WTC11 (cell line): ENCODE data around the gene IFIT5. TPM values are rescaled to one million over a fixed set of nuclear protein-coding genes. Genes with fewer than 3 reads are reported as not detected.
"Not testable (repeated sequence)": the region's sequence is repeated elsewhere in the genome, so short reads cannot be mapped to it uniquely, and the experiment has no call there.

Experiments used
- ATAC-seq: fragments of 200-7000 bp; cut with Tn5 transposase; 2 replicates; pipeline ENCODE4 v1.10.0; 2021; ENCODE audit warnings: mild to moderate bottlenecking, moderate library complexity
- CTCF ChIA-PET: fragments of 300-600 bp; sonication (Branson Sonifier 250); formaldehyde crosslinking; loops from one replicate; lab custom pipeline; 2021; ENCODE audit warnings: antibody characterized with exemption; lab: Charles Lee
- POLR2A ChIA-PET: fragments of 350-600 bp; sonication (Branson Sonifier 250); formaldehyde crosslinking; loops from one replicate; lab custom pipeline; 2021; ENCODE audit warnings: antibody characterized with exemption; lab: Charles Lee
- DNase-seq: peaks from one replicate; pipeline ENCODE4 v3.0.0; 2021; ENCODE audit warnings: low spot score
- H3K27ac Mint-ChIP-seq: 2 replicates; pipeline ENCODE4 v1.8.0; 2021; ENCODE audit warnings: mixed read lengths
- H3K27me3 Mint-ChIP-seq: 2 replicates; pipeline ENCODE4 v1.8.0; 2021; ENCODE audit warnings: low read depth, mild to moderate bottlenecking, moderate library complexity, mixed read lengths
- H3K36me3 Mint-ChIP-seq: 2 replicates; pipeline ENCODE4 v1.8.0; 2021; ENCODE audit warnings: mixed read lengths
- H3K4me1 Mint-ChIP-seq: 2 replicates; pipeline ENCODE4 v1.8.0; 2022; ENCODE audit warnings: mixed read lengths
- H3K4me3 Mint-ChIP-seq: 2 replicates; pipeline ENCODE4 v1.8.0; 2021; ENCODE audit warnings: mild to moderate bottlenecking, moderate library complexity, mixed read lengths
- H3K9me3 Mint-ChIP-seq: 2 replicates; pipeline ENCODE4 v1.8.0; 2021; ENCODE audit warnings: mixed read lengths
- E2F1 ChIP-seq: sonication (generic); formaldehyde crosslinking; IDR thresholded peaks from 2 replicates; pipeline ENCODE4 v1.8.0; 2022; ENCODE audit warnings: mild to moderate bottlenecking, missing genetic modification reagents
- NFE2L1 ChIP-seq: sonication (generic); formaldehyde crosslinking; IDR thresholded peaks from 2 replicates; pipeline ENCODE4 v1.8.1; 2023; ENCODE audit warnings: missing genetic modification reagents
- NFYB ChIP-seq: sonication (generic); formaldehyde crosslinking; conservative IDR thresholded peaks from 2 replicates; pipeline ENCODE4 v1.8.0; 2022; ENCODE audit warnings: low read depth, missing genetic modification reagents
- PRDM15 ChIP-seq: sonication (generic); formaldehyde crosslinking; IDR thresholded peaks from 2 replicates; pipeline ENCODE4 v1.8.0; 2022; ENCODE audit warnings: missing genetic modification reagents
- TEAD1 ChIP-seq: sonication (generic); formaldehyde crosslinking; IDR thresholded peaks from 2 replicates; pipeline ENCODE4 v1.8.0; 2022; ENCODE audit warnings: mild to moderate bottlenecking, missing genetic modification reagents
- ZBTB21 ChIP-seq: sonication (generic); formaldehyde crosslinking; IDR thresholded peaks from 2 replicates; pipeline ENCODE4 v1.8.1; 2023; ENCODE audit warnings: mild to moderate bottlenecking, missing genetic modification reagents, borderline replicate concordance
- total RNA-seq: library from RNA; stranded (reverse); gene quantifications from 3 replicates; pipeline ENCODE4 v1.2.3, GENCODE V29; 2021

The IFIT5 gene
- total RNA-seq, 1 experiment from 2014 or later: 2.0 TPM

GRCh38 chr10:89404104-89405047, 10.0 kb upstream of the IFIT5 start:
- CTCF ChIA-PET: interaction anchor here (0.9 kb wide), 1 partner anchor 14 kb away, joined by 3 read pairs; no protein-coding TSS in a partner anchor

GRCh38 chr10:89406178-89406577, 8.2 kb upstream of the IFIT5 start:
- peak; percentile 44; the same call in 1 of the 2 replicates for TF ChIP-seq NFYB
- H3K9me3 Mint-ChIP-seq: peaks cover 22% of the 10 kb centered on the region
- H3K27ac Mint-ChIP-seq, ATAC-seq, H3K4me3 Mint-ChIP-seq, H3K4me1 Mint-ChIP-seq, POLR2A ChIA-PET, DNase-seq, H3K27me3 Mint-ChIP-seq: not testable (repeated sequence)
- CTCF ChIA-PET: interaction anchor here (0.6 kb wide), 1 partner anchor 28 kb away, joined by 3 read pairs; no protein-coding TSS in a partner anchor
- H3K36me3 Mint-ChIP-seq: peaks cover 11% of the 10 kb centered on the region

More at GRCh38 chr10:89404104-89405047, 10.0 kb upstream of the IFIT5 start:
- TF ChIP-seq E2F1 (CRISPR knock-in tag): no peak
- no peak for TF ChIP-seq NFE2L1 (CRISPR knock-in tag)
- TF ChIP-seq ZBTB21 (CRISPR knock-in tag): no peak
- no peak for TF ChIP-seq PRDM15 (CRISPR knock-in tag)
- TF ChIP-seq TEAD1 (CRISPR knock-in tag): no peak
- ATAC-seq (no peak), DNase-seq (no peak)
- no peak overlapping the region for H3K27ac Mint-ChIP-seq
- no peaks in the 10 kb centered on the region for H3K4me1 Mint-ChIP-seq
- H3K9me3 Mint-ChIP-seq: peaks cover 23% of the 10 kb centered on the region
- no peak overlapping the region for H3K4me3 Mint-ChIP-seq
- peaks cover 12% of the 10 kb centered on the region for H3K36me3 Mint-ChIP-seq
- H3K27me3 Mint-ChIP-seq: no peaks in the 10 kb centered on the region
- POLR2A ChIA-PET: interaction anchor here (0.6 kb wide), 1 partner anchor 417 kb away, joined by 3 read pairs; no protein-coding TSS in a partner anchor

GRCh38 chr10:89407792-89408191, 6.6 kb upstream of the IFIT5 start:
- H3K27me3 Mint-ChIP-seq, CTCF ChIA-PET, ATAC-seq, POLR2A ChIA-PET, DNase-seq, H3K27ac Mint-ChIP-seq, H3K4me3 Mint-ChIP-seq, H3K4me1 Mint-ChIP-seq: not testable (repeated sequence)
- peaks cover 22% of the 10 kb centered on the region for H3K36me3 Mint-ChIP-seq
- peaks cover 37% of the 10 kb centered on the region for H3K9me3 Mint-ChIP-seq

GRCh38 chr10:89409282-89409681, 5.1 kb upstream of the IFIT5 start:
- CTCF ChIA-PET, DNase-seq, H3K4me3 Mint-ChIP-seq, ATAC-seq, POLR2A ChIA-PET, H3K27ac Mint-ChIP-seq, H3K4me1 Mint-ChIP-seq, H3K27me3 Mint-ChIP-seq: not testable (repeated sequence)
- peaks cover 37% of the 10 kb centered on the region for H3K9me3 Mint-ChIP-seq
- peaks cover 22% of the 10 kb centered on the region for H3K36me3 Mint-ChIP-seq

- peaks cover 37% of the 10 kb centered on the region for H3K9me3 Mint-ChIP-seq
- POLR2A ChIA-PET, CTCF ChIA-PET, DNase-seq, ATAC-seq, H3K4me3 Mint-ChIP-seq, H3K27ac Mint-ChIP-seq: not testable (repeated sequence)
- peaks cover 22% of the 10 kb centered on the region for H3K36me3 Mint-ChIP-seq
- peaks cover 17% of the 10 kb centered on the region for H3K27me3 Mint-ChIP-seq
- peaks cover 11% of the 10 kb centered on the region for H3K4me1 Mint-ChIP-seq
Observed at GRCh38 chr10:89410551-89410950, 3.8 kb upstream of the IFIT5 start.

- DNase-seq, POLR2A ChIA-PET, CTCF ChIA-PET, H3K4me3 Mint-ChIP-seq, H3K27ac Mint-ChIP-seq, ATAC-seq: not testable (repeated sequence)
- Mint-ChIP-seq H3K4me1 (peaks cover 11% of the 10 kb centered on the region), H3K27me3 (peaks cover 22% of the 10 kb centered on the region), H3K36me3 (peaks cover 22% of the 10 kb centered on the region), H3K9me3 (peaks cover 33% of the 10 kb centered on the region)
Observed at GRCh38 chr10:89411135-89411534, 3.2 kb upstream of the IFIT5 start.
